ENCODE data around the gene PCSK4. TPM values are rescaled to one million over a fixed set of nuclear protein-coding genes. Genes with fewer than 3 reads are reported as not detected.

PCSK4 gene
- polyA plus RNA-seq, 3 donors: 1.2 to 3.5 (median 2.4) TPM

GRCh38 chr19:1466461-1467214 is 23.5 kb downstream of the PCSK4 start:
- 19 to 38% (median 35%) methylated on average over 66 to 70 of the region's 70 CpGs for WGBS, 3 donors

GRCh38 chr19:1466018-1466460 is 24.1 kb downstream of the PCSK4 start:
- 41 to 47% (median 45%) methylated on average over 34 to 41 of the region's 41 CpGs for WGBS, 3 donors
- no peak overlapping the region for H3K27ac ChIP-seq (ENCODE audit: low read depth, low read length)

More at GRCh38 chr19:1466461-1467214, 23.5 kb downstream of the PCSK4 start:
- H3K27ac ChIP-seq (ENCODE audit: low read depth, low read length): no peak overlapping the region

DNA sequence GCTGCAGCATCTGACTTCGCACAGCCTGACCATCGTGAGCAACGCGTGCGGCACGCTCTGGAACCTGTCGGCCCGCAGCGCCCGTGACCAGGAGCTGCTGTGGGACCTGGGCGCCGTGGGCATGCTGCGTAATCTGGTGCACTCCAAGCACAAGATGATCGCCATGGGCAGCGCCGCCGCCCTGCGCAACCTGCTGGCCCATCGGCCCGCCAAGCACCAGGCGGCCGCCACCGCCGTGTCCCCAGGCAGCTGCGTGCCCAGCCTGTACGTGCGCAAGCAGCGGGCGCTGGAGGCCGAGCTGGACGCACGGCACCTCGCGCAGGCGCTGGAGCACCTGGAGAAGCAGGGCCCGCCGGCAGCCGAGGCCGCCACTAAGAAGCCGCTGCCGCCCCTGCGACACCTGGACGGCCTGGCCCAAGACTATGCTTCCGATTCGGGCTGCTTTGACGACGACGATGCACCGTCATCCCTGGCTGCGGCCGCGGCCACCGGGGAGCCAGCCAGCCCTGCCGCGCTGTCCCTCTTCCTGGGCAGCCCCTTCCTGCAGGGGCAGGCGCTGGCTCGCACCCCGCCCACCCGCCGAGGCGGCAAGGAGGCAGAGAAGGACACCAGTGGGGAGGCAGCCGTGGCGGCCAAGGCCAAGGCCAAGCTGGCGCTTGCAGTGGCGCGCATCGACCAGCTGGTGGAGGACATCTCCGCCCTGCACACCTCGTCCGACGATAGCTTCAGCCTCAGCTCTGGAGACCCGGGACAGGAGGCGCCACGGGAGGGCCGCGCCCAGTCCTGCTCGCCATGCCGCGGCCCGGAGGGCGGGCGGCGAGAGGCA is 24.7 kb downstream of the PCSK4 start:
- 37 to 52% (median 46%) methylated on average over 80 to 83 of the region's 83 CpGs for WGBS, 3 donors
- H3K27ac ChIP-seq (ENCODE audit: low read depth, low read length): no peak overlapping the region

DNA sequence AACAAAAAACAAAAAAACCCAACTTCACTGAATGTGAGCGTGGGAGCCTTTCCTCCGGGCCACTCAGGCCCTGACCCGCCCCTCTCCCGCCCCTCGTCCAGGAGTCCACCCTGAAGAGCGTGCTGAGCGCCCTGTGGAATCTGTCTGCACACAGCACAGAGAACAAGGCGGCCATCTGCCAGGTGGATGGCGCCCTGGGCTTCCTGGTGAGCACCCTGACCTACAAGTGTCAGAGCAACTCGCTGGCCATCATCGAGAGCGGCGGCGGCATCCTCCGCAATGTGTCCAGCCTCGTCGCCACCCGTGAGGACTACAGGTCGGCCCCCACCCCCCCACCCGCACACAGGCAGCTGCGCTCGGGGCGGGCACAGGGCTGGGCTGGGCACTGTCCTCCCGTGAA is 28.3 kb downstream of the PCSK4 start:
- WGBS, 3 donors: 92 to 96% (median 94%) methylated on average over 22 to 24 of the region's 24 CpGs
- H3K27ac ChIP-seq (ENCODE audit: low read depth, low read length): no peak overlapping the region

GRCh38 chr19:1460033-1460995 is 29.8 kb downstream of the PCSK4 start:
- WGBS, 3 donors: 91 to 96% (median 94%) methylated on average over 36 of the region's 36 CpGs
- H3K27ac ChIP-seq (ENCODE audit: low read depth, low read length): no peak overlapping the region

- H3K27ac ChIP-seq (ENCODE audit: low read depth, low read length): no peak overlapping the region
- 67 to 82% (median 69%) methylated on average over 9 of the region's 9 CpGs for WGBS, 3 donors
Measured at GRCh38 chr19:1459479-1459878, 30.7 kb downstream of the PCSK4 start.

DNA sequence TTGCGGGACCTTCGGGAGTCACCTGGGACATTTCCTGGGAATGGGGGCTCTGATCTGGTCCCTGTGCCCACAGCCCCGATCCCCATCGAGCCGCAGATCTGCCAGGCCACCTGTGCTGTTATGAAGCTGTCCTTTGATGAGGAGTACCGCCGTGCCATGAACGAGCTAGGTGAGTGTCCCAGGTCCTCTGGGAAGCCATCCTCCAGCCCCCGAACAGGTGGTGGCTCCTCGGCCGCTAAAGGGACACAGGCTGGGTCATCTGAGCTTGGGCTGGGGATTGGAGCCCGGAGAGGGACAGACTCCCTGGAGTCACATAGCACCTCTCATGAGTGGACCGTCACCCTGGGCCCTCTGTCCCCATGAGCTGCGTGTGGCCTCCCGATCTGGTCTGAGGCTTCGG is 32.3 kb downstream of the PCSK4 start:
- no peak overlapping the region for H3K27ac ChIP-seq (ENCODE audit: low read depth, low read length)
- WGBS, 3 donors: 76 to 83% (median 80%) methylated on average over 16 of the region's 16 CpGs

DNA sequence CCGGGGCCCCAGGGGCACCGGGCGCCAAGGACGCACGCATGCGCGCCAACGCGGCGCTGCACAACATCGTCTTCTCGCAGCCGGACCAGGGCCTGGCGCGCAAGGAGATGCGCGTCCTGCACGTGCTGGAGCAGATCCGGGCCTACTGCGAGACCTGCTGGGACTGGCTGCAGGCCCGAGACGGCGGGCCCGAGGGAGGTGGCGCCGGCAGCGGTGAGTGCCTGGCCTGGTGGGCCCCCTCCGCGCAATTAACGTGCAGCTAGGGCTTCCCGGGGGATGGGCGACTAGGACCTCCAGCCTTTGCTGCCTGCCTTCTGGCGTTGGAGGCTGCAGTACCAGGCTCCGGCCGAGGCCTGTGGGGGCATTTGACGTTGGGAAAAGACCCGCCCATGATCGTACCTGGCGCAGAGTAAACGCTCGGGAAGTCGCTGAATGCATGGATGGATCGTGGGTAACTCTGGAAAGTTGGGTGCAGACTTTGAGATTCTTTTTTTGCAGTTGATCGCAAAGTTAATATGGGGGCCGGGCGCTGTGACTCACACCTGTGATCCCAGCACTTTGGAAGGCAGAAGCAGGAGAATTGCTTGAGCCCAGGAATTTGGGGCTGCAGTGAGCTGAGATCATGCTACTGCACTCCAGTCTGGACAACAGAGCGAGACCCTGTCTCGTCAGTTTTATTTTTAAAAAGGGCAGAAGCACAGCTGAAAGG is 33.0 kb downstream of the PCSK4 start:
- H3K27ac ChIP-seq (ENCODE audit: low read depth, low read length): no peak overlapping the region
- 13 to 17% (median 14%) methylated on average over 45 to 48 of the region's 48 CpGs for WGBS, 3 donors

DNA sequence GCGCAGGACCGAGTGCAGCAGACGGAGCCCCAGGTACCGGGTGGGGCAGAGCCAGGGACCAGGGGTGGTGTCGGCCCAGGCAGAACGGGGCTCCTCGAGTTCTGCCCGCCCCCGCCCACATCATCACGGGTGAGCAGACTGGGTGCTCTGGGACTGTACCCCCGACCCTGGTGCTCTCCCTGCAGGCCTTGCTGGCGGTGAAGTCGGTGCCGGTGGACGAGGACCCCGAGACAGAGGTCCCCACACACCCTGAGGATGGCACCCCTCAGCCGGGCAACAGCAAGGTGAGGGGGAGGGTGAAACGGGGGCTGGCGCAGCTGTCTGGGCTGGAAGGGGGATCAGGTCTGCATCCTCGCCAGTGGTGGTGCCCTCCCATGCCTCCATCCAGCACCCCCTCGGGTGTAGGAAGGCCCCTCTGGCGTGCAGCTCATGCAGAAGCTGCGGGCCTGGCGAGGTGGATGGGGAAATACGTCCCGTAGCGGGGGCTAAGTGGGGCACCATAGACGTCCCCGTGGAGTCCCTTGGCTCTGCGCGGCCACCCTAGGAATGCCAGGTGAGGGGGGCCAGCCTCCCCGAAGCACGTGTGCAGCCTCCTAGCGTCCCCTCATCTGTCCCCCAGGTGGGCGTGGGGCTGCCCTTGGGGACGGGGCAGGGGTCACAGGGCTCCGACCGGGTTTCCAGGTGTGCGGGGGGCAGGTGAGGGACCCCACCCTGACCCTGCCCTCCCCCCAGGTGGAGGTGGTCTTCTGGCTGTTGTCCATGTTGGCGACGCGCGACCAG is 33.8 kb downstream of the PCSK4 start:
- WGBS, 3 donors: 23 to 30% (median 28%) methylated on average over 37 to 43 of the region's 43 CpGs
- no peak overlapping the region for H3K27ac ChIP-seq (ENCODE audit: low read depth, low read length)

- H3K27ac ChIP-seq (ENCODE audit: low read depth, low read length): no peak overlapping the region
- 4 to 6% (median 5%) methylated on average over 36 to 42 of the region's 42 CpGs for WGBS, 3 donors
Measured at GRCh38 chr19:1455336-1456120, 34.6 kb downstream of the PCSK4 start.

DNA sequence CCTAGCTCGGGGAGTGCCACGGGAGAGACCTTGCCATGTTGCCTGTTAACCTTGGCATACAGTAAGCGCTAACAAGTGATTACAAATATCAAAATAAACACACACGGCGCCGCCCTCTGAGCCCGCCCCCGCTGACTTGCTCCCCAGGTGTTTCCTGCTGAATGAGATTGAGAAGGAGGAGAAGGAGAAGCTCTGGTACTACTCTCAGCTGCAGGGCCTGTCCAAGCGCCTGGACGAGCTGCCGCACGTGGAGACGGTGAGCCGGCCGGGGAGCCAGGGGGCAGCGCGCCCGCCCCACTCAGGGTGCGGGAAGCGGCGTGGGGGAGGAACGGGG is 35.2 kb downstream of the PCSK4 start:
- no peak overlapping the region for H3K27ac ChIP-seq (ENCODE audit: low read depth, low read length)
- WGBS, 3 donors: 3 to 5% (median 4%) methylated on average over 20 to 22 of the region's 22 CpGs

- no peak overlapping the region for H3K27ac ChIP-seq (ENCODE audit: low read depth, low read length)
- 13 to 29% (median 24%) methylated on average over 30 to 33 of the region's 33 CpGs for WGBS, 3 donors
Measured at GRCh38 chr19:1453525-1454364, 36.4 kb downstream of the PCSK4 start.

DNA sequence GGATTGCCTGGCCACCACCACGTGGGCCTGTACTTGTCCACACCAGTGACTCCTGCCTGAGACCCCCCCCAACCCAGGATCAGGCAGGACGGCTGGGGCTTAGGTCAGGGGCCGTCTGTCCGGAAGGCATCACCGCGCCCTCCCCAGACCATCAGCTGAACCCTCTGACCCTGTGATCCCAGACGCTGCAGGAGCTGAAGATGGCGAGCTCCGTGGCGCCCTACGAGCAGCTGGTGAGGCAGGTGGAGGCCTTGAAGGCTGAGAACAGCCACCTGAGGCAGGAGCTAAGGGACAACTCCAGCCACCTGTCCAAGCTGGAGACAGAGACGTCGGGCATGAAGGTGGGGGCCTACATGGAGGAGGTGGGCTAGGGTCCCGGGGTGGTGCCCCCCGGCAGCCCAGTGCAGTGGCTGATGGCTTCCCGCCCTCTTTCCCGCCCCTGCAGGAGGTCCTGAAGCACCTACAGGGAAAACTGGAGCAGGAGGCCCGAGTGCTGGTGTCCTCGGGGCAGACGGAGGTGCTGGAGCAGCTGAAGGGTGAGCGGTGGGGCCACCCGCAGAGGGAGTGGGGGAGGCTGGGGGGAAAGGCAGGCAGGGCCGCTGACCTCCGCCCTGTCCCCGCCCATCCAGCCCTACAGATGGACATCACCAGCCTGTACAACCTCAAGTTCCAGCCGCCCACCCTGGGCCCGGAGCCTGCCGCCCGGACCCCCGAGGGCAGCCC is 37.2 kb downstream of the PCSK4 start:
- WGBS, 3 donors: 43 to 60% (median 48%) methylated on average over 26 to 30 of the region's 30 CpGs
- no peak overlapping the region for H3K27ac ChIP-seq (ENCODE audit: low read depth, low read length)

DNA sequence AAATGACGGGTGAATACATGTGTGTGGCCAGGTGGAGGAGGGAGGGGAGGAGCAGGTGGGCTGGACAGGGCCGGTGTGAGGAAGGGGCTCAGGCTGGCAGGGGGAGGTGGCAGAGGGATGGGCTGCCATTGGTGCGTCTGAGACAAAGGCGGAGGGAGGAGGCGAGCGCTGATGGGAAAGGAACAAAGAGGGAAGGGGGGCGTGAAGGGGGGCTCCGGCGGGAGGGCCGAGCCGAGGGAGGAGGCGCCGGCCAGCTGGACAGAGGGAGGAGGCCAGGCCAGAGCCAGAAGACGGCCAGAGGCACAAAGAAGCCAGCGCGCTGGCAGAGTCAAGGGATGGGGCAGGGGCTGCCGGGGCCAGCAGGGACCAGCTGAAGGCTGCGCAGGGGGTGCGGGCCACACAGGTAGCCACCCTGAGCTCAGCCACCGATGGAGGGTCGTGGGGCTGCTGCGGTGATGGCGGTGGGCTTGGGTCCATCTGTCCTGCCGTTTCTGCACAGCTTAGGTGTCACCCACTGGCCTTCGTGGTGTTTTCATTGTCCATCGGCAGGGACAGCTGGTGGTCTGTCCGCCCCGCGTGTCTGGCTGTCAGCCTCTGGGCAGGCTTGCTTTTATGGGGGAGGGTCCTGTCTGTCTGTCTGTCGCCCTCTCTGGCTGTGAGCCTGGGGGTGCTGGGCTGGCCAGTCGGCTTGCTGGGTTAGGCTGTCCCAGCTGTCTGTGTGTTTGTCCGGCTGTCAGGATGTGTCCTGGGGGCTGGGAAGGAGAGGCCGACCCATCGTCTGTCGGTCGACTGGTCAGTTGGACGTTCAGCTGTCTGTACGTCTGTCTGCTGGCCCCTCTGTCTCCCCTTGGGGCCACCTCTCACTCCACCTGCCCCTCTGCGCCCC is 38.0 kb downstream of the PCSK4 start:
- no peak overlapping the region for H3K27ac ChIP-seq (ENCODE audit: low read depth, low read length)
- WGBS, 3 donors: 26 to 33% (median 30%) methylated on average over 31 to 39 of the region's 39 CpGs

Measured in adipose tissue (tissue), 3 donors.